Activated CD8-positive, alpha-beta T cell treated with anti-CD3 and anti-CD28 coated beads, Interleukin-2, amount 10 ng/mL, durations not matched to agents 7 days and 5 days (primary cell): ENCODE results near the gene MAPK4. TPM values are rescaled to one million over a fixed set of nuclear protein-coding genes. Genes with fewer than 3 reads are reported as not detected.
"Not testable (repeated sequence)": the region's sequence is repeated elsewhere in the genome, so short reads cannot be mapped to it uniquely, and the experiment has no call there.

Experiments used
- ATAC-seq: fragments of 150-1000 bp; cut with Tn5 transposase; one replicate; pipeline ENCODE4 v1.10.0; 2021; ENCODE audit warnings: moderate library complexity
- CTCF ChIA-PET: fragments of 350-600 bp; sonication (Branson Sonifier 250); formaldehyde crosslinking; loops from one replicate; lab custom pipeline; 2021; ENCODE audit warnings: antibody characterized with exemption; lab: Charles Lee
- POLR2A ChIA-PET: fragments of 350-600 bp; sonication (Branson Sonifier 250); formaldehyde crosslinking; loops from one replicate; lab custom pipeline; 2021; ENCODE audit warnings: antibody characterized with exemption; lab: Charles Lee
- DNase-seq: peaks from one replicate; pipeline ENCODE4 v3.0.0-alpha.2; 2020
- H3K27ac Mint-ChIP-seq: one replicate; pipeline ENCODE4 v1.8.0; 2021; ENCODE audit warnings: mild to moderate bottlenecking, mixed read lengths
- H3K27me3 Mint-ChIP-seq: one replicate; pipeline ENCODE4 v1.8.0; 2021; ENCODE audit warnings: low read depth, mixed read lengths
- H3K36me3 Mint-ChIP-seq: one replicate; pipeline ENCODE4 v1.8.0; 2021; ENCODE audit warnings: low read depth, mixed read lengths
- H3K4me1 Mint-ChIP-seq: one replicate; pipeline ENCODE4 v1.8.0; 2021; ENCODE audit warnings: low read depth, mixed read lengths
- H3K4me3 Mint-ChIP-seq: one replicate; pipeline ENCODE4 v1.8.0; 2021; ENCODE audit warnings: mild to moderate bottlenecking, mixed read lengths
- H3K9me3 Mint-ChIP-seq: one replicate; pipeline ENCODE4 v1.8.0; 2022; ENCODE audit warnings: mixed read lengths; ENCODE audit not compliant: insufficient read depth
- total RNA-seq, 2 experiments: library from RNA; stranded (reverse); gene quantifications; one replicate each; pipeline ENCODE4 v1.2.3, GENCODE V29; 2021

MAPK4 gene
- total RNA-seq: not detected

GRCh38 chr18:50559752-50560680, at the start of gene MAPK4:
TSS of gene MAPK4 (plus strand) at chr18:50560087. CDS start at chr18:50663959, 103,872 bp downstream.
- H3K27ac Mint-ChIP-seq: no peak within 1 kb of the TSS
- ATAC-seq (peak; percentile 83), DNase-seq (no peak)
- no peaks in the 10 kb centered on the region for H3K36me3 Mint-ChIP-seq
- peaks cover 64% of the 10 kb centered on the region for H3K27me3 Mint-ChIP-seq
- ChIA-PET CTCF (interaction anchor here (1.5 kb wide), 1 partner anchor 27 kb away, joined by 3 read pairs; no protein-coding TSS in a partner anchor), POLR2A (no interaction called here)
- H3K9me3 Mint-ChIP-seq: no peaks in the 10 kb centered on the region
- H3K4me3 Mint-ChIP-seq: peak within 1 kb of the TSS; percentile 15
- no peaks in the 10 kb centered on the region for H3K4me1 Mint-ChIP-seq

- H3K4me3 Mint-ChIP-seq, H3K27me3 Mint-ChIP-seq, H3K9me3 Mint-ChIP-seq, ATAC-seq, H3K36me3 Mint-ChIP-seq, CTCF ChIA-PET, DNase-seq, H3K27ac Mint-ChIP-seq, H3K4me1 Mint-ChIP-seq, POLR2A ChIA-PET: not testable (repeated sequence)
Observed at GRCh38 chr18:50517277-50517676, 42.6 kb upstream of the MAPK4 start.

GRCh38 chr18:50518787-50519546, 40.9 kb upstream of the MAPK4 start:
- Mint-ChIP-seq H3K27me3 (peaks cover 4% of the 10 kb centered on the region), H3K27ac (no peak overlapping the region), H3K4me3 (no peak overlapping the region), H3K36me3 (no peaks in the 10 kb centered on the region), H3K9me3 (no peaks in the 10 kb centered on the region), H3K4me1 (no peaks in the 10 kb centered on the region)
- CTCF ChIA-PET: no interaction called here
- no peak for DNase-seq
- POLR2A ChIA-PET: no interaction called here
- ATAC-seq: no peak

GRCh38 chr18:50523165-50523564, 36.7 kb upstream of the MAPK4 start:
- Mint-ChIP-seq H3K4me1 (no peaks in the 10 kb centered on the region), H3K4me3 (no peak overlapping the region), H3K36me3 (no peaks in the 10 kb centered on the region), H3K27me3 (no peaks in the 10 kb centered on the region), H3K27ac (no peak overlapping the region), H3K9me3 (no peaks in the 10 kb centered on the region)
- CTCF ChIA-PET: no interaction called here
- POLR2A ChIA-PET: no interaction called here
- no peak for ATAC-seq
- no peak for DNase-seq

GRCh38 chr18:50527636-50528307, 32.1 kb upstream of the MAPK4 start:
- no peak overlapping the region for H3K4me3 Mint-ChIP-seq
- H3K27me3 Mint-ChIP-seq: no peaks in the 10 kb centered on the region
- H3K27ac Mint-ChIP-seq: no peak overlapping the region
- no peaks in the 10 kb centered on the region for H3K36me3 Mint-ChIP-seq
- no peak for DNase-seq
- POLR2A ChIA-PET: no interaction called here
- ATAC-seq: no peak
- CTCF ChIA-PET: no interaction called here
- peaks cover 2% of the 10 kb centered on the region for H3K9me3 Mint-ChIP-seq
- no peaks in the 10 kb centered on the region for H3K4me1 Mint-ChIP-seq

- H3K4me1 Mint-ChIP-seq: no peaks in the 10 kb centered on the region
- H3K9me3 Mint-ChIP-seq: peaks cover 4% of the 10 kb centered on the region
- no peak overlapping the region for H3K27ac Mint-ChIP-seq
- ChIA-PET CTCF (no interaction called here), POLR2A (no interaction called here)
- H3K4me3 Mint-ChIP-seq: no peak overlapping the region
- no peaks in the 10 kb centered on the region for H3K27me3 Mint-ChIP-seq
- H3K36me3 Mint-ChIP-seq: no peaks in the 10 kb centered on the region
- DNase-seq: no peak
- ATAC-seq: no peak
Observed at GRCh38 chr18:50528806-50529205, 31.1 kb upstream of the MAPK4 start.

GRCh38 chr18:50533822-50534221, 26.1 kb upstream of the MAPK4 start:
- ATAC-seq, CTCF ChIA-PET, DNase-seq, H3K27ac Mint-ChIP-seq, H3K9me3 Mint-ChIP-seq, H3K4me3 Mint-ChIP-seq, H3K36me3 Mint-ChIP-seq, POLR2A ChIA-PET, H3K4me1 Mint-ChIP-seq, H3K27me3 Mint-ChIP-seq: not testable (repeated sequence)

GRCh38 chr18:50544476-50544875, 15.4 kb upstream of the MAPK4 start:
- H3K36me3 Mint-ChIP-seq, DNase-seq, H3K9me3 Mint-ChIP-seq, H3K4me1 Mint-ChIP-seq, H3K27ac Mint-ChIP-seq, ATAC-seq, POLR2A ChIA-PET, H3K27me3 Mint-ChIP-seq, H3K4me3 Mint-ChIP-seq, CTCF ChIA-PET: not testable (repeated sequence)

GRCh38 chr18:50545936-50546335, 14.0 kb upstream of the MAPK4 start:
- Mint-ChIP-seq H3K36me3 (no peaks in the 10 kb centered on the region), H3K9me3 (no peaks in the 10 kb centered on the region), H3K4me3 (no peak overlapping the region), H3K27ac (no peak overlapping the region), H3K27me3 (peaks cover 4% of the 10 kb centered on the region), H3K4me1 (no peaks in the 10 kb centered on the region)
- ChIA-PET POLR2A (no interaction called here), CTCF (no interaction called here)
- ATAC-seq: no peak
- no peak for DNase-seq

- no peak for ATAC-seq
- Mint-ChIP-seq H3K27ac (no peak overlapping the region), H3K4me1 (no peaks in the 10 kb centered on the region), H3K27me3 (peaks cover 7% of the 10 kb centered on the region), H3K4me3 (no peak overlapping the region), H3K9me3 (no peaks in the 10 kb centered on the region), H3K36me3 (no peaks in the 10 kb centered on the region)
- ChIA-PET POLR2A (no interaction called here), CTCF (no interaction called here)
- no peak for DNase-seq
Observed at GRCh38 chr18:50548160-50548559, 11.7 kb upstream of the MAPK4 start.

- H3K9me3 Mint-ChIP-seq, H3K27ac Mint-ChIP-seq, H3K36me3 Mint-ChIP-seq, POLR2A ChIA-PET, H3K4me1 Mint-ChIP-seq, CTCF ChIA-PET, H3K4me3 Mint-ChIP-seq, DNase-seq, ATAC-seq: not testable (repeated sequence)
- H3K27me3 Mint-ChIP-seq: peaks cover 28% of the 10 kb centered on the region
Observed at GRCh38 chr18:50551651-50552050, 8.2 kb upstream of the MAPK4 start.

- CTCF ChIA-PET: no interaction called here
- no peaks in the 10 kb centered on the region for H3K9me3 Mint-ChIP-seq
Observed at GRCh38 chr18:50558157-50558556, 1.7 kb upstream of the MAPK4 start.

More at GRCh38 chr18:50558157-50558556, 1.7 kb upstream of the MAPK4 start:
- DNase-seq: no peak
- Mint-ChIP-seq H3K4me1 (no peaks in the 10 kb centered on the region), H3K36me3 (no peaks in the 10 kb centered on the region), H3K27me3 (peaks cover 66% of the 10 kb centered on the region), H3K4me3 (no peak overlapping the region), H3K27ac (no peak overlapping the region)
- no peak for ATAC-seq
- POLR2A ChIA-PET: no interaction called here
